Measurements from ENCODE around the gene RIMBP2.

Gene RIMBP2

DNA sequence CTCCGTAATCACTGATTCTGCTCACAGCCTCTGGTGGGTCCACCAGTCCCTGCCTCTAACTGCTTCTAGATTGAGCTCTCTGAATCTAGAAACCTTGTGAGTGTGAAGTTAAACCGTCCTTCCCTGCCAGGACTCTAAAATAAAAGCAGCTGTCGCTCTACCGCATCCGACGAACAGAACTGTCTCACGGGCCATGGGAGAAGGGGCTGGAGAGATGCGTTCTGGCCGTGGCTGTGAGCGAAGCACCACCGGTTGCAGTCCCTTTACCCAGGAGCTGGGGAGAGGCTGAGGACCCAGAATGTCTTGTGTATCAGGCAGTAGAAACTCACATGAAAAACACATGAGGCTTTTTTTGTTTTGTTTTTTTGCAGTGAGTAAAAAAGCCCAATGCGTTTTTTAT, 218.8 kb downstream of the RIMBP2 start:
- Histone ChIP-seq H3K9me3 (replicated peaks; ENCODE audit: insufficient read depth, low read length) (no peaks in the 10 kb centered on the region), H3K9me2 (replicated peaks; ENCODE audit: insufficient read depth, low read length) (no peaks in the 10 kb centered on the region), H3K9ac (ENCODE audit: low read length) (no peak overlapping the region)

DNA sequence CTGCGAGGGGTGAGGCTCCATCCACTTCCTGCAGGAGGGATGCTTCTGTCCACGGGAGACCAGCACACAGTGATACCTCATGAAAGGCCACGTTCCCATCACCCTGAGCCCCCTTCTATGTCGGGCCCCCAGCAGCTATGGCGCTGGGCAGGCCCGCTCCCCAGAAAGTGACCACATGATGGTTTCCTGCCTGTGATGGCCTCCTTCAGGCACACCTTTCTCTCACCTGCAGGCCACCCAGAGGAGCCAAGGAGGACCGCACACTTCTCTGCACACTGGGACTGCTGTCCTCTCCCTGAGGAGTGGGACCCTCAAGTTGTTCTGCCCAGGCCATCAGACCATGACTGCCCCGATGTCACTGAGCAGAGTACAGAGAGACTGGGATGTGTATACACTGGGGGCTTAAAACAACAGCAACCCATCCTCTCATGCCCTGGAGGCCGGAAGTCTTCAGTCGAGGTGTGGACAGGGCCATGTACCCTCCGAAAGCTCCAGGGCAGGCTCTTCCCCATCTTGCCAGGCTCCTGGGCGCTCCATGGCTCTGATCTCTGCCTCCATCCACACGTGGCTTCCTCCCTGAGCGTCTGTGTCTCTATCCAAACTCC, 219.5 kb downstream of the RIMBP2 start:
- Histone ChIP-seq H3K9me3 (replicated peaks; ENCODE audit: insufficient read depth, low read length) (no peaks in the 10 kb centered on the region), H3K9me2 (replicated peaks; ENCODE audit: insufficient read depth, low read length) (no peaks in the 10 kb centered on the region), H2AFZ (ENCODE audit: low read length) (no peak overlapping the region), H3K79me2 (ENCODE audit: low read length) (no peaks in the 10 kb centered on the region), H3K4me3 (ENCODE audit: low read length) (no peak overlapping the region), H3F3A (ENCODE audit: insufficient read depth, low read length) (no peaks in the 10 kb centered on the region), H4K20me1 (ENCODE audit: insufficient read depth, low read length) (no peaks in the 10 kb centered on the region), H3K9ac (ENCODE audit: low read length) (no peak overlapping the region), H3K4me1 (ENCODE audit: low read length) (no peaks in the 10 kb centered on the region), H3K4me2 (ENCODE audit: low read depth, low read length) (no peak overlapping the region), H3K36me3 (replicated peaks; ENCODE audit: insufficient read depth, low read length) (no peaks in the 10 kb centered on the region), H3K27ac (ENCODE audit: low read length) (no peak overlapping the region), H3K27me3 (replicated peaks; ENCODE audit: insufficient read depth, low read length) (no peaks in the 10 kb centered on the region)
- TF ChIP-seq EZH2 (optimal IDR thresholded peaks at IDR 0.05; ENCODE audit: low read depth, low read length): no peak
- no peak for DNase-seq

More for the DNA sequence above, 218.8 kb downstream of the RIMBP2 start:
- H3K27ac ChIP-seq (ENCODE audit: low read length): no peak overlapping the region
- H4K20me1 ChIP-seq (ENCODE audit: insufficient read depth, low read length): no peaks in the 10 kb centered on the region
- H3K79me2 ChIP-seq (ENCODE audit: low read length): no peaks in the 10 kb centered on the region
- no peak overlapping the region for H2AFZ ChIP-seq (ENCODE audit: low read length)
- no peaks in the 10 kb centered on the region for H3K4me1 ChIP-seq (ENCODE audit: low read length)
- DNase-seq: no peak
- no peak overlapping the region for H3K4me2 ChIP-seq (ENCODE audit: low read depth, low read length)
- TF ChIP-seq EZH2 (optimal IDR thresholded peaks at IDR 0.05; ENCODE audit: low read depth, low read length): no peak
- TF ChIP-seq, protein P1, sequence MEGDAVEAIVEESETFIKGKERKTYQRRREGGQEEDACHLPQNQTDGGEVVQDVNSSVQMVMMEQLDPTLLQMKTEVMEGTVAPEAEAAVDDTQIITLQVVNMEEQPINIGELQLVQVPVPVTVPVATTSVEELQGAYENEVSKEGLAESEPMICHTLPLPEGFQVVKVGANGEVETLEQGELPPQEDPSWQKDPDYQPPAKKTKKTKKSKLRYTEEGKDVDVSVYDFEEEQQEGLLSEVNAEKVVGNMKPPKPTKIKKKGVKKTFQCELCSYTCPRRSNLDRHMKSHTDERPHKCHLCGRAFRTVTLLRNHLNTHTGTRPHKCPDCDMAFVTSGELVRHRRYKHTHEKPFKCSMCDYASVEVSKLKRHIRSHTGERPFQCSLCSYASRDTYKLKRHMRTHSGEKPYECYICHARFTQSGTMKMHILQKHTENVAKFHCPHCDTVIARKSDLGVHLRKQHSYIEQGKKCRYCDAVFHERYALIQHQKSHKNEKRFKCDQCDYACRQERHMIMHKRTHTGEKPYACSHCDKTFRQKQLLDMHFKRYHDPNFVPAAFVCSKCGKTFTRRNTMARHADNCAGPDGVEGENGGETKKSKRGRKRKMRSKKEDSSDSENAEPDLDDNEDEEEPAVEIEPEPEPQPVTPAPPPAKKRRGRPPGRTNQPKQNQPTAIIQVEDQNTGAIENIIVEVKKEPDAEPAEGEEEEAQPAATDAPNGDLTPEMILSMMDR (IDR thresholded peaks at IDR 0.05; ENCODE audit: low read length): no peak
- H3K36me3 ChIP-seq (replicated peaks; ENCODE audit: insufficient read depth, low read length): no peaks in the 10 kb centered on the region
- H3K27me3 ChIP-seq (replicated peaks; ENCODE audit: insufficient read depth, low read length): no peaks in the 10 kb centered on the region
- no peaks in the 10 kb centered on the region for H3F3A ChIP-seq (ENCODE audit: insufficient read depth, low read length)
- no peak overlapping the region for H3K4me3 ChIP-seq (ENCODE audit: low read length)

DNA sequence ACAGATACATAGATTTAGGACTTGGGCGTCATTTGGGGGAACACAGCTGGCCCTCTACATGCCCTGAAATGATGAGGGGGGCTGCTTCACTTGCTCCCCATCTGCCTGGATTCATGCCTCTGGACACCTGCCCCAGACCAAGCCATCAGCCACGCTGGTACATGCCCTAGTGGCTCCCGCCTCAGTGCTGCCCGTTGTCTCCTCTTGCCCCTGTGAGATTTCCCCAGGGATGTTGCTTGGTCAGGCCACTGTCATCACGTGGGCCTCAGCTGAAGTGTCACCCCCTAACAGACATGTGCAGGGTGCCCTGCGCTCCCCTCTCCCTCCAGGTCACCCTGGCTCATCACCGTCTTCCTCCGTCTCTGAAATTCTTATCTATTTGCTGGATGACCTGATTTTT, 220.9 kb downstream of the RIMBP2 start:
- Histone ChIP-seq H3K4me2 (ENCODE audit: low read depth, low read length) (no peak overlapping the region), H3K9ac (ENCODE audit: low read length) (no peak overlapping the region), H3K4me3 (ENCODE audit: low read length) (no peak overlapping the region), H3F3A (ENCODE audit: insufficient read depth, low read length) (no peaks in the 10 kb centered on the region), H3K79me2 (ENCODE audit: low read length) (no peaks in the 10 kb centered on the region), H3K36me3 (replicated peaks; ENCODE audit: insufficient read depth, low read length) (no peaks in the 10 kb centered on the region), H2AFZ (ENCODE audit: low read length) (no peak overlapping the region), H3K4me1 (ENCODE audit: low read length) (no peaks in the 10 kb centered on the region), H3K9me3 (replicated peaks; ENCODE audit: insufficient read depth, low read length) (no peaks in the 10 kb centered on the region), H3K27me3 (replicated peaks; ENCODE audit: insufficient read depth, low read length) (no peaks in the 10 kb centered on the region), H4K20me1 (ENCODE audit: insufficient read depth, low read length) (no peaks in the 10 kb centered on the region), H3K9me2 (replicated peaks; ENCODE audit: insufficient read depth, low read length) (no peaks in the 10 kb centered on the region), H3K27ac (ENCODE audit: low read length) (no peak overlapping the region)
- TF ChIP-seq EZH2 (optimal IDR thresholded peaks at IDR 0.05; ENCODE audit: low read depth, low read length) (no peak), EZH2phosphoT487 (IDR thresholded peaks at IDR 0.05; ENCODE audit: low read length) (no peak)
- TF ChIP-seq, protein P1 (IDR thresholded peaks at IDR 0.05; ENCODE audit: low read length): no peak
- DNase-seq: no peak

DNA sequence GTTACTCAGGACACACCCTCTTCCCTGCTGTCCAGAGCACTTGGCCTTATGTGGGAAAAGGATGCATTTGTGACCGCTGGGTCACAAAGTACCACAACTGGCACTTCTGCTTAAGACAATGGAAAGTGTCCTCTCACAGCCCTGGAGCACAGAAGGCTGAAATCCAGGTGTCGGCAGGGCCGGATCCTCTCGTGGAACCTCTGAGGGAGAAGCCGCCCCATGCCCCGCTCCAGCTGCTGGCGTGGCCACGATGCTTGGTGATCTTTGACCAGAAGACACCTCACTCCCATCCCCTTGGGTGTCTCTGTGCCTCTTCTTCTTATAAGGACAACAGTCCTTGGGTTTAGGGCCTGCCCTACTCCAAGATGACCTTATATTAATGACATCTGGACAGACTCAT, 221.4 kb downstream of the RIMBP2 start:
- Histone ChIP-seq H2AFZ (ENCODE audit: low read length) (no peak overlapping the region), H3K4me3 (ENCODE audit: low read length) (no peak overlapping the region), H3K9me2 (replicated peaks; ENCODE audit: insufficient read depth, low read length) (no peaks in the 10 kb centered on the region), H3K4me1 (ENCODE audit: low read length) (no peaks in the 10 kb centered on the region), H3K36me3 (replicated peaks; ENCODE audit: insufficient read depth, low read length) (no peaks in the 10 kb centered on the region), H3K27ac (ENCODE audit: low read length) (no peak overlapping the region), H3K4me2 (ENCODE audit: low read depth, low read length) (no peak overlapping the region), H3K9me3 (replicated peaks; ENCODE audit: insufficient read depth, low read length) (no peaks in the 10 kb centered on the region), H3K27me3 (replicated peaks; ENCODE audit: insufficient read depth, low read length) (no peaks in the 10 kb centered on the region), H4K20me1 (ENCODE audit: insufficient read depth, low read length) (no peaks in the 10 kb centered on the region), H3K79me2 (ENCODE audit: low read length) (no peaks in the 10 kb centered on the region), H3K9ac (ENCODE audit: low read length) (no peak overlapping the region), H3F3A (ENCODE audit: insufficient read depth, low read length) (no peaks in the 10 kb centered on the region)
- TF ChIP-seq, protein P1 (IDR thresholded peaks at IDR 0.05; ENCODE audit: low read length): no peak
- no peak for TF ChIP-seq EZH2phosphoT487 (IDR thresholded peaks at IDR 0.05; ENCODE audit: low read length)
- no peak for TF ChIP-seq EZH2 (optimal IDR thresholded peaks at IDR 0.05; ENCODE audit: low read depth, low read length)
- no peak for DNase-seq
